T-helper 1 cell treated with Interleukin-12 subunit alpha and Interleukin-12 subunit beta and Interleukin-4 antibody, amounts not matched to agents 30 ng/mL and 1 ng/mL, for 36 hours (primary cell): ENCODE results near the gene PRICKLE2. TPM values are rescaled to one million over a fixed set of nuclear protein-coding genes. Genes with fewer than 3 reads are reported as not detected.

Experiments used
- intact Hi-C: fragments of 100-400 bp; cut with micrococcal nuclease; formaldehyde crosslinking; loops from one replicate; pipeline ENCODE4 v1.15.1; 2024
- total RNA-seq: library from RNA; stranded (reverse); gene quantifications from 2 replicates; pipeline ENCODE4 v1.2.3, GENCODE V29; 2022

PRICKLE2 gene
- total RNA-seq, 1 donor from 2014 or later: not detected

DNA sequence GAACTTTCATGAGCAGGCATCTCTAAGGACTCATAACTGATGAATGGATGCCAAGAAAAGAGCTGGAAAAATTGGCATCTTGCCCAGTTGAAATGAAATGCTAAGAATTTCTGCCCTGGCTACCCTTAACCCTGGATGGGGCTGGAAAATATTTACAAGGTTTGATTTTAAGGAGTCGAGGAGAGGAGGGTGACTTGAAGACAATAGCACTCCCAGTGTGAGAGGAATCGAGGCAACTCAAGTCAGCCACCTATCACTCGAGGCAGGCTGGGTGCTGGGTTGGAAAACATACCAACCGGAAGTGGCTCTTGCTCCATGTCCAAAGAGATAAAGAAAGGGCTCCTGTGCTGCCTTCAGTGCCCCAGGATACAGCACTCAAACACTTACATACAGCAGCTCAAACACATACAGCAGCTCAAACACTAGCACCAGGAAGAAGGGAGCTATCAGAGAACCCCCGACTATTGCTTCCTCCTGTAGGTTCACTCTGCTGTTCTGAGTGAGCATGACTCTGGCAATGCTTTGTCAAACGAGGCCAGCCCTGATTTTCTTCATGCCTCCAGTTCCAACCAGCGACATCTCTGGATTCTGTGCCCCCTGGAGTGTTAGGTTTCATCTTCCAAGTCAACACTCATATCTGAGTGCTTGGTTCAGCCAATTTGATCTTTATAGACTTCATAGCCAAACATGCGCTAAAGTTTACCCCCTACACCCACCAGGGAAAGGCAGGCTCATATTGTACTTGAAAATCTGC is 4.9 kb downstream of the PRICKLE2 start:
- intact Hi-C loops: no loop called here

GRCh38 chr3:64218746-64219145 is 6.5 kb downstream of the PRICKLE2 start:
- intact Hi-C loops: no loop called here

GRCh38 chr3:64218329-64218728 is 6.9 kb downstream of the PRICKLE2 start:
- intact Hi-C loops: no loop called here

DNA sequence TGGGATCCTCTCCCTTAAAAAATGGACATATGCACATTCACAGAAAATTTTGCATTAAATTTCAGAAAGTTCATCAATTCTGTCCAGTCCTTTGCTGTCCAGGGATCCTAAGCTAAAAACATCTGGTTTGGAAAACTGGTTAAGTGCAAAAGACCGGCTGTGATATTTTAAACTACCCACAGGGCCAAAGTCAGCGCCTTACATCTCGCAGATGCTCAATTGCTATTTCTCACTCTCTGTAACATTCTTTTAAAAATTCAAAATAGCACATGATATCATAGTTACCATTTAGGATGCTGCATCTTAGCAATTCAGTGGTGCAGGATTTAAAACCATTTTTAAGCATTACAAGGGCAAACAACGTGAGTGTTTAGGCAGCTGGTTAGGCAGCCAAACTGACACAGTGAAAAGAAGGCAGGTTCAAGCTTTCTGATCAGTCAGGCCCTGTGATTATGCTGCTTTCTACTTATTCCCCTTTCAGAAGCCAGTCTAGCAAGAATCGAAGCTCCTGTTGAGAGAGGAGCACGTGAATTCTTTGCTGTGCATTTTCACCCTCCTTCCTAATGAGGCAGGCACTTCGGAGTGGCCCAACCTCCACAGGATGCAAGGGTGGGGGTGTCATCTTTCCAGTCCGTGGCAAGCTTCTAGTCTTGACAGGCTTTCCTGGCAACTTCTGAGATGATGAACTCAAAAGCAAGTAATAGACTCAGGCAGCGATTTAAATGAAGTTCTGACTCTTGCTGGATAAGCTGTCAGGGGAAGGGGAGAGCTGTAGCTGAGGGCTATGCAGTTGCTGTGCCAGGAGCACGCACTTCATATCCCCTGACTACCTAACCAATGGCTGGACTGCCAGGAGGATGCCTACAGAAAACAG is 8.8 kb downstream of the PRICKLE2 start:
- intact Hi-C loops: no loop called here

- intact Hi-C loops: no loop called here
These were observed 9.7 kb downstream of the PRICKLE2 start for GRCh38 chr3:64215559-64215958.

DNA sequence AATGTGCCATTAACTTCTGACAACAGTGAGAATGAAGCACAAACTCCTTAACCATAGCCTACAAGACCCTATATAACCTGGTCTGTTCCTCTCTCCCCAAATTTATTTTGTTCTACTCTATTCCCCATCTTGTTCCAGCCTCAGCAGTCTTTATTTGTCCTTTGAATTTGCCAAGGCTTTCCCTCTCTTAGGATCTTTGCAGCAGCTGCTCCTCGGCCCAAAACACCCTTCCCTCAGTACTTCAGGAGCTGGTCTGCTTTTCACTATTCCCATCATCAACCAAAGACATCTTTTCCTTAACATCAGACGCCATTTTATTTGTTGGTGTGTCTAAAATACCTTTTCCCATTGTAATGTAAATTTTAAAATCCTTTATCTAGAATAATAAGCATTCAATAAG is 10.2 kb downstream of the PRICKLE2 start:
- intact Hi-C loops: no loop called here

- intact Hi-C loops: no loop called here
These were observed 10.8 kb downstream of the PRICKLE2 start for GRCh38 chr3:64214381-64215018.

DNA sequence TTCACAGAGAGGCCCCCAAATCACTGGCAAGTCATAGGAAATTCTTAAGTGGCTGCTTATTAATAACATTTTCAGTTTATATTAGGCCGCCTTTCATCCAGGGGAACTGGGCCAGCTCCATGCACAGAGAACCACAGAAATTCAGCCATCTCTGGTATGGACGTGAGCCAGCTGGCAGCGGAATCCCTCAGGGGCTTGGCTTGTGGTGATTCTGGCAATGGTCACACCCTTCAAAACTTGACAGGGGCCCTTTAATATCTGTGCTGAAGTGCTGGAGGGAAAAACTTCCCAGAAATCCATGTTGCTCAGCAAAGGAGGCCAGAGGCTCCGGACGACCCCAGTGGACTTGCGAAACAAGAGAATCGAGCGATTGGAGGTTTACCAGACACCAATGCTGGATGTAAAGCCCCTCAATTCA is 11.3 kb downstream of the PRICKLE2 start:
- intact Hi-C loops: no loop called here

DNA sequence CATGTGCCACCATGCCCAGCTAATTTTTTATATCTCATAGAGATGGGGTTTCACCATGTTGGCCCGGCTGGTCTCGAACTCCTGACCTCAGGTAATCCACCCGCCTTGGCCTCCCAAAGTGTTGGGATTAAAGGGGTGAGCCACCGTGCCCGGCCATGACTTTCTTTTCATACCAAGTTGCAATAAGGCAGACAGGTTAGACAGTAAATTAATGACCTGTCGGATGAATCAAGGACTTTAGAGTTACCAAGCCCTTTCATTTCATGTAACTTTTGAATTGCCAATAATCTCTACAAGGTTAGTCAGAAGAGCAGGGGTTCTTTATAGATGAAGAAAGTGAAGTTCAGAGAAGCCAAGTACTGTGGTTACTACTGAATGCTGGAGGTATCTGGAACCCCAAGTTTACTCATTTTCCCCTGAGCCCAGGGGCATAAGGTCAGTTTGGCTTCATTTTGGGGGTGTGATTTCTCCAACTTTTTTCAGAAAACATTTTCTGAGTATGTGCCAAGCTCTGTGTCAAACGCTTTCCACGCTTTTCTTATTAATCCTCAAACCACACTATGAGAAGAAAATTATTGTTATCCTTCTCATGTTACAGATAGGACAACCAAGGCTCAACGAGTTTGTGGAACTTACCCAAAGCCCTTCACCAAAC is 11.9 kb downstream of the PRICKLE2 start:
- intact Hi-C loops: no loop called here

GRCh38 chr3:64209866-64210621 is 15.2 kb downstream of the PRICKLE2 start:
- intact Hi-C loops: no loop called here

GRCh38 chr3:64207289-64208080 is 17.8 kb downstream of the PRICKLE2 start:
- intact Hi-C loops: no loop called here

DNA sequence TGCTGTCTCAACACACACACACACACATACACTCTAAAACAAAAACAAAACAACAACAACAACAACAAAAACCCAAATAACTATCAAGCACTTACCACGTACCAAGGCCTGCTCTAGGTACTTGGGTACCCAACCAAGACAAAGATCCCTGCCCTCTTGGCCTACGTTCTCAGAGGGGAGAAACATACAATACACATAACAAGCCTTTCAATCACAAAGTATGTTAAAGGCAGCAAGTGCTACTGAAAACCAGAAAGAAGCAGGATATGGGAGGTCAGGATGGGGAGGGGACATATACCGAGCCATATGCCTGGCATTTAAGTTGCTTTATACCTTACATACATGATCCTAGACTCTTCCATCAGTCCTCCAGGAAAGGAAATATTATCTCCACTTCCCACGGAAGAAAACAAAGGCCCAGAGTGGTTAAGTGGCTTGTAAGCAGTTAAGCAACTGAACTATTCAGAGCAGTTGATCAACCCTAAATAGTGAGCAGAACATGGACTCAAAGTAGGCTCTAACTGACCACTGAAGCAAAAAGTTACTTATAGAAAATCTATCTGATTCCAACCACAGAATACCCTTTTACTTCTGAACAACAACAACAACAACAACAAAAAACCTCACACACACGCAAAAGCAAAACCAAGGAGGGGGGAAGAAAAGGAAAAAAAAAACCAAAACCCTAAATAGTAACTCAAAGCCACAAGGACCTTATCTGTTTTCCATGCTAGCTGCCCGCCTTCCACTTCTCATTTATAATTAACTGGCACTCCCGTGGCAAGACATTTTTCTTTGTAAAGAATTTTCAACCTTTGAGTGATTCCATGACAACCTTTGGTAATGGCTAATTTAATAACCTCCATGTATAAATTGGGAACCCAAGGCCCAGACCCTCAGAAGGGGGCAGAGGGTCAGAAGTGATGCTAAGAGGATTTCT is 21.0 kb downstream of the PRICKLE2 start:
- intact Hi-C loops: no loop called here

GRCh38 chr3:64203216-64203615 is 22.1 kb downstream of the PRICKLE2 start:
- intact Hi-C loops: no loop called here

DNA sequence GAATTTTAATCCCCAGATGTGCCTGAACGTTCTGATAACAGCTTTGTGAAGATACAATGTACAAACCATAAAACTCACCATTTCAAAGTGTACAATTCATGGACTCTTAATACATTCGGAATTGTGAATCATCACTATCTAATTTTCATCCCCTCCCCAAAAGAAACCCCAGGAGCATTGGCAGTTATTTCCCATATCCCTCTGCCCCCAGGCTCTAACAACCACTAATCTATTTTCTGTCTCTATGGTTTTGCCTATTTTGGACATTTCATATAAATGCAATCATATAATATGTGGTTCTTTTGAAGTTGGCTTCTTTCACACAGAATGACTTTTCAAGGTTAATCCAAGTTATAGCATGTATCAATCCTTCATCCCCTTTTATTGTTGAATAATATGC is 25.3 kb downstream of the PRICKLE2 start:
- intact Hi-C loops: no loop called here

GRCh38 chr3:64196236-64196929 is 28.9 kb downstream of the PRICKLE2 start:
- intact Hi-C loops: no loop called here

DNA sequence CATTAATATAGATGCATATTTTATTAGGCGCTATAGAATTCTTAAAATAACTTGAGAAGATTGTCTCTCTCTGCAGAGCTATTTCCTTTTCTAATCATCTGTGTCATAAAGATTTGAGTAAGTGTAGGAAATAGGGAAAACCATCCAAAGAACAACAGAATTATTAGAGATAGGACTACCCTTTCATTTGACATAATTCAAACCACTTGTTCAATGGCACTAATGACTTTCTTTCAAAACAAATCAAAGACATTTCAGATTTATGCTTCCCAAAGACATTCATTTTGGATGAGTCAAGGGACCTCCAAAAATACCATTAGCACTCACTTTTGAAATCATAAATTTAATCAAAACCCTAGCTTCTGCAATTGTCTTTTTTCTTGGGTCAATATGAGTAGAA is 29.5 kb downstream of the PRICKLE2 start:
- intact Hi-C loops: no loop called here

DNA sequence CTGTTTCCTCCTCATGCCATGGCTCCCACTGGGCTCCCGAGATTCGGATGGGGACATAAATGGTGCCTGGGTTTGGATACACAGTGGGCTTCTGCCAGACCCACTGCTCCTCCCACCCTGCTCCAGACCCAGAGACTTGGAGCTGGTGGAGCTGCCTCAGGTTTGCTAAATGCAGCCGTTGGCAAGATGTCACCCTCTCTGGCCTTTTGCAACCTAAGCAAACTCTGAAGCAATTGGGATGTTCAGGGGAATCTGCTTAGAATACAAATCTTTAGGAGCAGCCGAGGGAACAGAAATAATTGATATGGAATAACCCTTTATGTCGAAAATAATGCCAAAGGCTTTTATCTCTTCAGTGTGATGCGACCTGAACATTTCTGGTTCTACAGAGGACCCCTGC is 33.4 kb downstream of the PRICKLE2 start:
- intact Hi-C loops: no loop called here
